ENCODE data around the gene TRAPPC11. TPM values are rescaled to one million over a fixed set of nuclear protein-coding genes. Genes with fewer than 3 reads are reported as not detected.
A peak's percentile ranks its signal among the peaks of the same experiment; 100 is the strongest.

Gene TRAPPC11
- total and polyA plus RNA-seq, 2 of the 4 experiments (the other 2 are of a cell fraction): 25.3 to 56.8 TPM

- Histone ChIP-seq H3K56ac (ENCODE audit: extremely low read depth, insufficient read depth, low read length) (no peak overlapping the region), H3K79me1 (ENCODE audit: low read depth in 1 of 2, low read length in 2 of 2) (no peaks in the 10 kb centered on the region), H3K27me3 (ENCODE audit: control insufficient read depth, insufficient read depth, low read length) (no peaks in the 10 kb centered on the region), H3K4me1 (ENCODE audit: control insufficient read depth, insufficient read depth, low read length) (peaks cover 5% of the 10 kb centered on the region; the same call in 1 of the 2 replicates), H3K23ac (ENCODE audit: low read depth, low read length) (no peak overlapping the region), H2AK9ac (replicated peaks; ENCODE audit: low read depth, low read length, poor library complexity) (no peak overlapping the region), H3K27ac (ENCODE audit: insufficient read depth, low read length) (no peak overlapping the region), H4K5ac (ENCODE audit: low read depth, low read length) (no peak overlapping the region), H3K18ac (ENCODE audit: low read depth, low read length) (no peak overlapping the region), H2BK5ac (ENCODE audit: low read depth, low read length, poor library complexity, severe bottlenecking) (no peak overlapping the region), H3K4me3 (ENCODE audit: insufficient read depth, low read depth, low read length) (no peak overlapping the region), H3K36me3 (ENCODE audit: control insufficient read depth, insufficient read depth, low read length) (no peaks in the 10 kb centered on the region), H4K8ac (ENCODE audit: low read depth in 2 of 2, low read length in 2 of 2) (no peak overlapping the region), H4K20me1 (ENCODE audit: insufficient read depth, low read length) (no peaks in the 10 kb centered on the region), H4K91ac (ENCODE audit: insufficient read depth, low read depth, low read length) (no peak overlapping the region), H3K9me3 (ENCODE audit: control insufficient read depth, insufficient read depth, low read length) (no peaks in the 10 kb centered on the region), H2BK120ac (ENCODE audit: low read depth, low read length) (no peak overlapping the region), H3K9me1 (ENCODE audit: insufficient read depth, low read length) (no peaks in the 10 kb centered on the region), H2BK15ac (ENCODE audit: low read depth, low read length) (no peak overlapping the region), H2AK5ac (ENCODE audit: low read depth, low read length) (no peak overlapping the region), H3K14ac (replicated peaks; ENCODE audit: low read depth, low read length) (no peak overlapping the region), H2AFZ (replicated peaks; ENCODE audit: low read length, poor library complexity) (no peak overlapping the region), H3K4me2 (ENCODE audit: low read depth, low read length) (no peak overlapping the region), H2BK20ac (ENCODE audit: low read depth, low read length) (no peak overlapping the region), H3K9ac (ENCODE audit: low read depth, low read length) (no peak overlapping the region), H3K4ac (ENCODE audit: low read depth, low read length) (no peak overlapping the region)
- DNase-seq (no peak), ATAC-seq (ENCODE audit: low read depth) (peak; percentile 42)
- POLR2A ChIA-PET (ENCODE audit: unreplicated experiment): no interaction called here
- dilution Hi-C loops (cut with HindIII; ENCODE audit: low sequenced_read_pairs, unreplicated experiment) (no loop called here), intact Hi-C loops (cut with micrococcal nuclease) (no loop called here), in situ Hi-C loops (cut with MboI; ENCODE audit: low sequenced_read_pairs) (no loop called here)
- TF ChIP-seq CEBPB (IDR thresholded peaks at IDR 0.05; ENCODE audit: low read depth, low read length) (peak; percentile 87), MXI1 (IDR thresholded peaks at IDR 0.05; ENCODE audit: borderline replicate concordance, low read depth, low read length) (no peak), CHD1 (IDR thresholded peaks at IDR 0.05; ENCODE audit: low read depth, low read length) (no peak)
- 64% methylated on average over 2 of the region's 4 CpGs; no CpG with 5 or more reads in 1 of the 2 experiments for WGBS, 2 experiments (ENCODE audit: extremely low coverage in 2 of 2, insufficient read length in 1 of 2)
- CTCF ChIA-PET: interaction anchor here (0.5 kb wide), 1 partner anchor 16 kb away, joined by 4 read pairs; no protein-coding TSS in a partner anchor
- no TSS peak for BruUV-seq (replicated peaks)
Measured at GRCh38 chr4:183618681-183619080, 40.4 kb upstream of the TRAPPC11 start.
